ENCODE measurements around the gene DDX39A.

DDX39A gene

GRCh38 chr19:14395710-14396336, 23.3 kb downstream of the DDX39A start:
- H3K36me3 ChIP-seq (ENCODE audit: insufficient read depth, low read length): no peaks in the 10 kb centered on the region
- H3F3A ChIP-seq (ENCODE audit: insufficient read depth, low read length): no peaks in the 10 kb centered on the region

GRCh38 chr19:14395262-14395661, 23.9 kb downstream of the DDX39A start:
- Histone ChIP-seq H3K36me3 (ENCODE audit: insufficient read depth, low read length) (no peaks in the 10 kb centered on the region), H2AFZ (ENCODE audit: low read length) (no peak overlapping the region), H3K4me2 (ENCODE audit: low read length) (no peak overlapping the region), H3K9me3 (ENCODE audit: low read length) (no peaks in the 10 kb centered on the region), H3F3A (ENCODE audit: insufficient read depth, low read length) (no peaks in the 10 kb centered on the region), H3K79me2 (ENCODE audit: insufficient read depth, low read length) (no peaks in the 10 kb centered on the region), H3K9me2 (ENCODE audit: low read depth, low read length) (no peaks in the 10 kb centered on the region), H3K9ac (ENCODE audit: low read length) (no peak overlapping the region), H3K27me3 (ENCODE audit: insufficient read depth, low read length) (no peaks in the 10 kb centered on the region), H3K27ac (ENCODE audit: low read depth, low read length, poor library complexity, severe bottlenecking) (no peak overlapping the region), H3K4me1 (ENCODE audit: insufficient read depth, low read length, severe bottlenecking) (no peaks in the 10 kb centered on the region), H3K4me3 (ENCODE audit: low read depth, low read length, poor library complexity, severe bottlenecking) (no peak overlapping the region), H4K20me1 (ENCODE audit: insufficient read depth, low read length) (no peaks in the 10 kb centered on the region)
- TF ChIP-seq, protein P1, sequence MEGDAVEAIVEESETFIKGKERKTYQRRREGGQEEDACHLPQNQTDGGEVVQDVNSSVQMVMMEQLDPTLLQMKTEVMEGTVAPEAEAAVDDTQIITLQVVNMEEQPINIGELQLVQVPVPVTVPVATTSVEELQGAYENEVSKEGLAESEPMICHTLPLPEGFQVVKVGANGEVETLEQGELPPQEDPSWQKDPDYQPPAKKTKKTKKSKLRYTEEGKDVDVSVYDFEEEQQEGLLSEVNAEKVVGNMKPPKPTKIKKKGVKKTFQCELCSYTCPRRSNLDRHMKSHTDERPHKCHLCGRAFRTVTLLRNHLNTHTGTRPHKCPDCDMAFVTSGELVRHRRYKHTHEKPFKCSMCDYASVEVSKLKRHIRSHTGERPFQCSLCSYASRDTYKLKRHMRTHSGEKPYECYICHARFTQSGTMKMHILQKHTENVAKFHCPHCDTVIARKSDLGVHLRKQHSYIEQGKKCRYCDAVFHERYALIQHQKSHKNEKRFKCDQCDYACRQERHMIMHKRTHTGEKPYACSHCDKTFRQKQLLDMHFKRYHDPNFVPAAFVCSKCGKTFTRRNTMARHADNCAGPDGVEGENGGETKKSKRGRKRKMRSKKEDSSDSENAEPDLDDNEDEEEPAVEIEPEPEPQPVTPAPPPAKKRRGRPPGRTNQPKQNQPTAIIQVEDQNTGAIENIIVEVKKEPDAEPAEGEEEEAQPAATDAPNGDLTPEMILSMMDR (IDR thresholded peaks at IDR 0.05; ENCODE audit: low read length): no peak
- no peak for TF ChIP-seq EZH2 (IDR thresholded peaks at IDR 0.05; ENCODE audit: borderline replicate concordance, low read length)

More at GRCh38 chr19:14395710-14396336, 23.3 kb downstream of the DDX39A start:
- TF ChIP-seq, protein P1 (IDR thresholded peaks at IDR 0.05; ENCODE audit: low read length): no peak
- TF ChIP-seq EZH2 (IDR thresholded peaks at IDR 0.05; ENCODE audit: borderline replicate concordance, low read length): no peak
- Histone ChIP-seq H3K4me1 (ENCODE audit: insufficient read depth, low read length, severe bottlenecking) (peaks cover 3% of the 10 kb centered on the region), H3K9me2 (ENCODE audit: low read depth, low read length) (no peaks in the 10 kb centered on the region), H3K27me3 (ENCODE audit: insufficient read depth, low read length) (no peaks in the 10 kb centered on the region), H3K9me3 (ENCODE audit: low read length) (no peaks in the 10 kb centered on the region), H3K4me3 (ENCODE audit: low read depth, low read length, poor library complexity, severe bottlenecking) (no peak overlapping the region), H3K4me2 (ENCODE audit: low read length) (no peak overlapping the region), H3K27ac (ENCODE audit: low read depth, low read length, poor library complexity, severe bottlenecking) (no peak overlapping the region), H2AFZ (ENCODE audit: low read length) (no peak overlapping the region), H4K20me1 (ENCODE audit: insufficient read depth, low read length) (no peaks in the 10 kb centered on the region), H3K9ac (ENCODE audit: low read length) (no peak overlapping the region), H3K79me2 (ENCODE audit: insufficient read depth, low read length) (no peaks in the 10 kb centered on the region)

GRCh38 chr19:14394167-14394566, 25.0 kb downstream of the DDX39A start:
- Histone ChIP-seq H3F3A (ENCODE audit: insufficient read depth, low read length) (no peaks in the 10 kb centered on the region), H3K36me3 (ENCODE audit: insufficient read depth, low read length) (no peaks in the 10 kb centered on the region), H3K79me2 (ENCODE audit: insufficient read depth, low read length) (no peaks in the 10 kb centered on the region), H3K4me1 (ENCODE audit: insufficient read depth, low read length, severe bottlenecking) (no peaks in the 10 kb centered on the region), H3K9me3 (ENCODE audit: low read length) (no peaks in the 10 kb centered on the region), H4K20me1 (ENCODE audit: insufficient read depth, low read length) (no peaks in the 10 kb centered on the region), H3K27me3 (ENCODE audit: insufficient read depth, low read length) (no peaks in the 10 kb centered on the region), H3K27ac (ENCODE audit: low read depth, low read length, poor library complexity, severe bottlenecking) (no peak overlapping the region), H3K4me3 (ENCODE audit: low read depth, low read length, poor library complexity, severe bottlenecking) (no peak overlapping the region), H3K9me2 (ENCODE audit: low read depth, low read length) (no peaks in the 10 kb centered on the region), H2AFZ (ENCODE audit: low read length) (no peak overlapping the region), H3K4me2 (ENCODE audit: low read length) (no peak overlapping the region), H3K9ac (ENCODE audit: low read length) (no peak overlapping the region)
- no peak for TF ChIP-seq EZH2 (IDR thresholded peaks at IDR 0.05; ENCODE audit: borderline replicate concordance, low read length)
- TF ChIP-seq, protein P1 (IDR thresholded peaks at IDR 0.05; ENCODE audit: low read length): no peak
